Activated CD4-positive, alpha-beta memory T cell treated with anti-CD3 and anti-CD28 coated beads, Interleukin-2, amount 10 ng/mL, durations not matched to agents 7 days and 5 days (primary cell): ENCODE results near the gene ECHS1. TPM values are rescaled to one million over a fixed set of nuclear protein-coding genes. Genes with fewer than 3 reads are reported as not detected.
"Not testable (repeated sequence)": the region's sequence is repeated elsewhere in the genome, so short reads cannot be mapped to it uniquely, and the experiment has no call there.

Experiments
- CTCF ChIA-PET: fragments of 350-600 bp; sonication (Branson Sonifier 250); formaldehyde crosslinking; loops from one replicate; lab custom pipeline; 2021; ENCODE audit warnings: antibody characterized with exemption, inconsistent platforms; lab: Charles Lee
- POLR2A ChIA-PET: fragments of 350-600 bp; sonication (Branson Sonifier 250); formaldehyde crosslinking; loops from one replicate; lab custom pipeline; 2021; ENCODE audit warnings: antibody characterized with exemption; lab: Charles Lee
- DNase-seq: peaks from one replicate; pipeline ENCODE4 v3.0.0-alpha.2; 2020
- H3K27ac Mint-ChIP-seq: one replicate; pipeline ENCODE4 v1.8.0; 2021; ENCODE audit warnings: mild to moderate bottlenecking, mixed read lengths
- H3K27me3 Mint-ChIP-seq: one replicate; pipeline ENCODE4 v1.8.0; 2021; ENCODE audit warnings: mixed read lengths
- H3K36me3 Mint-ChIP-seq: one replicate; pipeline ENCODE4 v1.8.0; 2021; ENCODE audit warnings: low read depth, mixed read lengths
- H3K4me1 Mint-ChIP-seq: one replicate; pipeline ENCODE4 v1.8.0; 2021; ENCODE audit warnings: mixed read lengths
- H3K4me3 Mint-ChIP-seq: one replicate; pipeline ENCODE4 v1.8.0; 2021; ENCODE audit warnings: mild to moderate bottlenecking, mixed read lengths
- H3K9me3 Mint-ChIP-seq: one replicate; pipeline ENCODE4 v1.8.0; 2021; ENCODE audit warnings: mixed read lengths
- total RNA-seq, 2 experiments: library from RNA; stranded (reverse); gene quantifications; one replicate each; pipeline ENCODE4 v1.2.3, GENCODE V29; 2021

The ECHS1 gene
- total RNA-seq, 2 experiments from 2014 or later: 31.3 to 31.6 TPM

- H3K4me3 Mint-ChIP-seq: no peak overlapping the region
- POLR2A ChIA-PET: interaction anchor here (1.2 to 2.8 kb wide), 2 partner anchors 20 to 62 kb away, joined by 5 to 8 read pairs; no protein-coding TSS in a partner anchor
- CTCF ChIA-PET: interaction anchor here (0.8 to 3.0 kb wide), 2 partner anchors 110 to 184 kb away, joined by 4 to 18 read pairs; no protein-coding TSS in a partner anchor
Measured at GRCh38 chr10:133327651-133328357, 45.4 kb downstream of the ECHS1 start.

GRCh38 chr10:133326745-133327650 is 46.2 kb downstream of the ECHS1 start:
- Mint-ChIP-seq H3K9me3 (no peaks in the 10 kb centered on the region), H3K27ac (no peak overlapping the region), H3K4me3 (no peak overlapping the region), H3K36me3 (no peaks in the 10 kb centered on the region), H3K27me3 (peaks cover 53% of the 10 kb centered on the region), H3K4me1 (peaks cover 11% of the 10 kb centered on the region)
- CTCF ChIA-PET: interaction anchor here (0.8 to 3.0 kb wide), 2 partner anchors 111 to 183 kb away, joined by 4 to 18 read pairs; no protein-coding TSS in a partner anchor
- POLR2A ChIA-PET: no interaction called here
- no peak for DNase-seq

More at GRCh38 chr10:133327651-133328357, 45.4 kb downstream of the ECHS1 start:
- Mint-ChIP-seq H3K36me3 (no peaks in the 10 kb centered on the region), H3K9me3 (no peaks in the 10 kb centered on the region), H3K27me3 (peaks cover 61% of the 10 kb centered on the region), H3K27ac (no peak overlapping the region), H3K4me1 (peaks cover 11% of the 10 kb centered on the region)
- no peak for DNase-seq

- Mint-ChIP-seq H3K4me3 (no peak overlapping the region), H3K36me3 (no peaks in the 10 kb centered on the region), H3K9me3 (no peaks in the 10 kb centered on the region), H3K27me3 (peaks cover 45% of the 10 kb centered on the region), H3K4me1 (peaks cover 11% of the 10 kb centered on the region), H3K27ac (no peak overlapping the region)
- CTCF ChIA-PET: no interaction called here
- DNase-seq: no peak
- POLR2A ChIA-PET: no interaction called here
Measured at GRCh38 chr10:133326223-133326551, 47.0 kb downstream of the ECHS1 start.

- Mint-ChIP-seq H3K27ac (no peak overlapping the region), H3K36me3 (no peaks in the 10 kb centered on the region), H3K4me1 (peaks cover 11% of the 10 kb centered on the region), H3K4me3 (no peak overlapping the region), H3K9me3 (no peaks in the 10 kb centered on the region), H3K27me3 (peaks cover 39% of the 10 kb centered on the region)
- ChIA-PET CTCF (no interaction called here), POLR2A (no interaction called here)
- DNase-seq: no peak
Measured at GRCh38 chr10:133325440-133326222, 47.5 kb downstream of the ECHS1 start.

GRCh38 chr10:133324857-133325260 is 48.3 kb downstream of the ECHS1 start:
- Mint-ChIP-seq H3K27me3 (peaks cover 40% of the 10 kb centered on the region), H3K4me3 (no peak overlapping the region), H3K4me1 (peaks cover 9% of the 10 kb centered on the region), H3K9me3 (peaks cover 3% of the 10 kb centered on the region), H3K27ac (no peak overlapping the region), H3K36me3 (no peaks in the 10 kb centered on the region)
- no peak for DNase-seq
- POLR2A ChIA-PET: no interaction called here
- CTCF ChIA-PET: interaction anchor here (1.0 to 1.2 kb wide), 2 partner anchors 10 to 17 kb away, joined by 5 to 6 read pairs; no protein-coding TSS in a partner anchor

GRCh38 chr10:133324198-133324792 is 48.9 kb downstream of the ECHS1 start:
- Mint-ChIP-seq H3K4me3 (no peak overlapping the region), H3K4me1 (peaks cover 8% of the 10 kb centered on the region), H3K9me3 (peaks cover 3% of the 10 kb centered on the region), H3K36me3 (no peaks in the 10 kb centered on the region), H3K27me3 (peaks cover 39% of the 10 kb centered on the region), H3K27ac (no peak overlapping the region)
- ChIA-PET CTCF (interaction anchor here (1.0 to 1.2 kb wide), 2 partner anchors 9 to 16 kb away, joined by 5 to 6 read pairs; no protein-coding TSS in a partner anchor), POLR2A (interaction anchor here (1.0 kb wide), 1 partner anchor 17 kb away, joined by 3 read pairs; no protein-coding TSS in a partner anchor)
- peak; percentile 64 for DNase-seq

- H3K27ac Mint-ChIP-seq, H3K9me3 Mint-ChIP-seq, DNase-seq, POLR2A ChIA-PET, H3K4me3 Mint-ChIP-seq, H3K36me3 Mint-ChIP-seq: not testable (repeated sequence)
- H3K27me3 Mint-ChIP-seq: peaks cover 27% of the 10 kb centered on the region
- peaks cover 15% of the 10 kb centered on the region for H3K4me1 Mint-ChIP-seq
- CTCF ChIA-PET: interaction anchor here (1.7 kb wide), 1 partner anchor 7 kb away, joined by 11 read pairs; no protein-coding TSS in a partner anchor
Measured at GRCh38 chr10:133322064-133322709, 51.0 kb downstream of the ECHS1 start.

- Mint-ChIP-seq H3K4me1 (peaks cover 20% of the 10 kb centered on the region), H3K27me3 (peaks cover 15% of the 10 kb centered on the region)
- POLR2A ChIA-PET, H3K27ac Mint-ChIP-seq, H3K36me3 Mint-ChIP-seq, H3K9me3 Mint-ChIP-seq, H3K4me3 Mint-ChIP-seq, DNase-seq: not testable (repeated sequence)
- CTCF ChIA-PET: interaction anchor here (0.7 to 1.7 kb wide), 3 partner anchors 9 to 26 kb away, joined by 4 to 11 read pairs (median 4); no protein-coding TSS in a partner anchor
Measured at GRCh38 chr10:133320852-133321422, 52.2 kb downstream of the ECHS1 start.

GRCh38 chr10:133318494-133319127 is 54.5 kb downstream of the ECHS1 start:
- peak overlapping the region; percentile 54 for H3K4me3 Mint-ChIP-seq
- H3K36me3 Mint-ChIP-seq: no peaks in the 10 kb centered on the region
- POLR2A ChIA-PET: no interaction called here
- DNase-seq: peak; percentile 75
- H3K9me3 Mint-ChIP-seq: peaks cover 3% of the 10 kb centered on the region
- CTCF ChIA-PET: interaction anchor here (0.6 to 0.7 kb wide), 2 partner anchors 11 to 16 kb away, joined by 3 read pairs; no protein-coding TSS in a partner anchor
- H3K27me3 Mint-ChIP-seq: peaks cover 12% of the 10 kb centered on the region
- H3K4me1 Mint-ChIP-seq: peaks cover 15% of the 10 kb centered on the region
- no peak overlapping the region for H3K27ac Mint-ChIP-seq

GRCh38 chr10:133316732-133317131 is 56.4 kb downstream of the ECHS1 start:
- Mint-ChIP-seq H3K27me3 (peaks cover 10% of the 10 kb centered on the region), H3K27ac (no peak overlapping the region), H3K36me3 (peaks cover 7% of the 10 kb centered on the region), H3K4me1 (peaks cover 15% of the 10 kb centered on the region), H3K9me3 (peaks cover 3% of the 10 kb centered on the region), H3K4me3 (no peak overlapping the region)
- ChIA-PET CTCF (interaction anchor here (1.3 kb wide), 1 partner anchor 13 kb away, joined by 6 read pairs; no protein-coding TSS in a partner anchor), POLR2A (no interaction called here)
- no peak for DNase-seq

- no peak for DNase-seq
- POLR2A ChIA-PET: no interaction called here
- Mint-ChIP-seq H3K36me3 (peaks cover 7% of the 10 kb centered on the region), H3K4me1 (peaks cover 15% of the 10 kb centered on the region), H3K27me3 (peaks cover 10% of the 10 kb centered on the region), H3K4me3 (no peak overlapping the region), H3K9me3 (peaks cover 3% of the 10 kb centered on the region), H3K27ac (no peak overlapping the region)
- CTCF ChIA-PET: interaction anchor here (1.3 to 1.9 kb wide), 2 partner anchors 13 to 173 kb away, joined by 6 to 9 read pairs; no protein-coding TSS in a partner anchor
Measured at GRCh38 chr10:133316266-133316665, 56.9 kb downstream of the ECHS1 start.
